Endothelial cell of umbilical vein (primary cell): ENCODE measurements around the gene GFI1B.

Experiments used
- CTCF ChIP-seq, 2 donors: IDR thresholded peaks; 1 replicate in 1 of 2; 2 replicates in 1 of 2; pipeline ENCODE4 v1.5.1; 2011; ENCODE audit warnings: low read length in 2 of 2, mild to moderate bottlenecking in 2 of 2, moderate library complexity in 2 of 2, control low read depth in 1 of 2, inconsistent platforms in 1 of 2, low read depth in 1 of 2; ENCODE audit not compliant: insufficient read depth in 1 of 2; ENCODE audit errors: extremely low read depth in 1 of 2
- EZH2 ChIP-seq: IDR thresholded peaks from 2 replicates; pipeline ENCODE4 v1.6.1; 2012; ENCODE audit warnings: borderline replicate concordance, low read depth, mild to moderate bottlenecking, moderate library complexity, low read length, inconsistent platforms; ENCODE audit not compliant: severe bottlenecking
- FOS ChIP-seq: IDR thresholded peaks from 2 replicates; pipeline ENCODE4 v1.6.1; 2011; ENCODE audit warnings: mild to moderate bottlenecking, low read length, moderate library complexity, borderline replicate concordance; ENCODE audit not compliant: insufficient read depth
- POLR2A ChIP-seq: IDR thresholded peaks from 2 replicates; pipeline ENCODE4 v1.6.1; 2012; ENCODE audit warnings: low read depth, mild to moderate bottlenecking, control low read depth, low read length
- TF ChIP-seq, protein P1 (sequence below): IDR thresholded peaks from 2 replicates; pipeline ENCODE4 v1.6.1; 2011; ENCODE audit not compliant: insufficient read depth, insufficient read length

DNA sequence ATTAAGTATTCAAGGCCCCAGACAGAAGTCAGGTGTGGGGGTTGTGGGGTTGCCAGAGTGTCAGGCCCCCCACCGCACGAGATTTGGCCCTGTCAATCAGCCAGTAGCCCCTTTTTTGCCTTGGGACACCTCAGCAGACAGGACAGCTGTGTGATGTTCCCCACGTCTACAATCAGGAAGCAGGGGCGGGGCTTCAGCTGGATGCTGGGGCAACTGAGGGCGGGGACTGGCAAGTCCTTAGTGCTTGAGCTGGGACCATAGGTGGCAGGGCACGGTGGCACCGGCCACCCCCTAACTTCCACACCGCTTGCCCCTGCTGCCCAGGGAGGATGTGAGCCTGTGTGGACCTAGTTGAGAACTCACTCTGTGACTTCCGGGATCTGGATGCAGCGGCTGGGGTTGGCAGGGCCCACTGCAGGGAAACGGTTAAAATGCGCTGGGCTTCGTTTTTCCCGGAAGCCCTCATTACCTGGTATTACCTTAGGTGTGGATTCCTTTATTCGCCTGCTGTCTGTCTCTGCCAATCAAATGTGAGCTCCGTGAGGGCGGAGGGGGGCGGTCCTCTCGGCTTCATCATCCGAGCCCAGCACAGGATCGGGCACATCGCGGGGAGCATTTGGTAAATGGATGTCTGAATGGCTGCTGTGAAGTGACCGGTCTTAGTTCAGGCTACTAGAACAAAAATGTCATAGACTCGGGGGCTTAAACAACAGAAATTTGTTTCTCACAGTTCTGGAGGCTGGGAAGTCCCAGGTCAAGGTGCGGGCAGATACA is 44.8 kb downstream of the GFI1B start:
- TF ChIP-seq CTCF (IDR thresholded peaks at IDR 0.05; ENCODE audit: extremely low read depth in 1 of 2, insufficient read depth in 1 of 2, low read depth in 1 of 2, low read length in 2 of 2) (no peak), FOS (no peak), POLR2A (no peak), EZH2 (no peak)
- TF ChIP-seq, protein P1, sequence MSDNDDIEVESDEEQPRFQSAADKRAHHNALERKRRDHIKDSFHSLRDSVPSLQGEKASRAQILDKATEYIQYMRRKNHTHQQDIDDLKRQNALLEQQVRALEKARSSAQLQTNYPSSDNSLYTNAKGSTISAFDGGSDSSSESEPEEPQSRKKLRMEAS = no peak
